OCI-LY7 (cell line): ENCODE data around the gene TRAIP. TPM values are rescaled to one million over a fixed set of nuclear protein-coding genes. Genes with fewer than 3 reads are reported as not detected.

Experiments
- BruUV-seq: library from RNA; stranded (reverse); fragments of 400-500 nt; replicated peaks from 2 replicates; lab custom pipeline; 2021; lab: Mats Ljungman, UMichigan
- CTCF ChIA-PET: fragments of 300-600 bp; sonication (Branson Sonifier 250); formaldehyde crosslinking; loops from one replicate; lab custom pipeline; 2022; ENCODE audit warnings: antibody characterized with exemption; ENCODE audit not compliant: unreplicated experiment; lab: Charles Lee
- POLR2A ChIA-PET: fragments of 300-600 bp; sonication (Branson Sonifier 250); formaldehyde crosslinking; loops from one replicate; lab custom pipeline; 2022; ENCODE audit warnings: antibody characterized with exemption; lab: Charles Lee
- DNase-seq: peaks from one replicate; pipeline ENCODE4 v3.0.0-alpha.2; 2015; ENCODE audit warnings: low spot score
- H2AFZ ChIP-seq: fragments of 200-600 bp; sonication (generic), shearing (Covaris generic); 2 replicates; pipeline ENCODE4 v1.6.1; 2014; ENCODE audit warnings: mild to moderate bottlenecking, antibody characterized with exemption, low read length, moderate library complexity
- H3K27ac ChIP-seq: fragments of 200-600 bp; sonication (generic); 2 replicates; pipeline ENCODE4 v1.5.1; 2014; ENCODE audit warnings: mixed run types, low read depth, mild to moderate bottlenecking, moderate library complexity, low read length, inconsistent platforms; ENCODE audit not compliant: poor library complexity, severe bottlenecking
- H3K36me3 ChIP-seq: fragments of 200-600 bp; sonication (generic); 2 replicates; pipeline ENCODE4 v1.6.1; 2014; ENCODE audit warnings: mild to moderate bottlenecking, antibody characterized with exemption, low read length, moderate library complexity, mixed read lengths; ENCODE audit not compliant: insufficient read depth
- H3K4me1 ChIP-seq: fragments of 200-600 bp; sonication (generic); 2 replicates; pipeline ENCODE4 v1.5.1; 2014; ENCODE audit warnings: mild to moderate bottlenecking, low read length; ENCODE audit not compliant: insufficient read depth, poor library complexity, severe bottlenecking
- H3K4me2 ChIP-seq: fragments of 200-600 bp; sonication (generic); 2 replicates; pipeline ENCODE4 v1.6.1; 2014; ENCODE audit warnings: mild to moderate bottlenecking, low read length
- H3K4me3 ChIP-seq: fragments of 200-600 bp; sonication (generic); 2 replicates; pipeline ENCODE4 v1.5.1; 2014; ENCODE audit warnings: mild to moderate bottlenecking, low read depth, low read length; ENCODE audit not compliant: poor library complexity, severe bottlenecking
- H3K79me2 ChIP-seq: fragments of 200-600 bp; sonication (generic); 2 replicates; pipeline ENCODE4 v1.6.1; 2016; ENCODE audit warnings: low read depth, mild to moderate bottlenecking, low read length, moderate library complexity, mixed read lengths; ENCODE audit not compliant: insufficient read depth
- H3K9me2 ChIP-seq: fragments of 200-600 bp; sonication (generic); 2 replicates; pipeline ENCODE4 v1.6.1; 2016; ENCODE audit warnings: mild to moderate bottlenecking, low read length, mixed read lengths; ENCODE audit not compliant: insufficient read depth
- H3K9me3 ChIP-seq: fragments of 200-600 bp; sonication (generic); 2 replicates; pipeline ENCODE4 v1.6.1; 2014; ENCODE audit warnings: mild to moderate bottlenecking, mixed run types, low read length, mixed read lengths
- H4K20me1 ChIP-seq: fragments of 200-600 bp; sonication (generic); 2 replicates; pipeline ENCODE4 v1.6.1; 2014; ENCODE audit warnings: mild to moderate bottlenecking, antibody characterized with exemption, low read length, moderate library complexity, mixed read lengths; ENCODE audit not compliant: insufficient read depth
- EZH2phosphoT487 ChIP-seq: fragments of 200-600 bp; sonication (generic); IDR thresholded peaks from 2 replicates; pipeline ENCODE4 v1.6.1; 2018; ENCODE audit warnings: low read depth, borderline replicate concordance, mild to moderate bottlenecking, mixed run types, antibody characterized with exemption, low read length, moderate library complexity, mixed read lengths
- intact Hi-C: fragments of 100-400 bp; cut with micrococcal nuclease; formaldehyde crosslinking; loops from one replicate; pipeline ENCODE4 v1.10.0; 2022; ENCODE audit not compliant: unreplicated experiment
- total RNA-seq, 2 experiments: library from RNA; depleted of rRNA in 1 of 2; stranded (reverse); fragments of >200 nt in 1 of 2; shearing (Covaris generic) in 1 of 2; gene quantifications; 2 replicates each; pipeline ENCODE4 v1.2.3, GENCODE V29; 2014 to 2022
- TF ChIP-seq, protein P1 (sequence below): fragments of 200-600 bp; sonication (generic); conservative IDR thresholded peaks from 2 replicates; pipeline ENCODE4 v1.5.1; 2014; ENCODE audit warnings: mild to moderate bottlenecking, antibody characterized with exemption, low read length, moderate library complexity, mixed read lengths

Gene TRAIP
- total RNA-seq, 2 experiments from 2014 or later: 38.6 to 41.8 TPM

GRCh38 chr3:49802719-49803464 is 53.5 kb downstream of the TRAIP start, which contains the start of gene INKA1:
TSS of gene INKA1 (plus strand) at chr3:49803261. CDS start at chr3:49803393, 132 bp downstream.
- BruUV-seq: no TSS peak
- H3K4me2 ChIP-seq: peak within 1 kb of the TSS; percentile 96
- H3K4me1 ChIP-seq: peaks cover 46% of the 10 kb centered on the region
- H3K9me3 ChIP-seq: no peaks in the 10 kb centered on the region
- peak within 1 kb of the TSS; percentile 96 for H3K27ac ChIP-seq
- peak within 1 kb of the TSS; percentile 82 for H3K4me3 ChIP-seq
- TF ChIP-seq, protein P1, sequence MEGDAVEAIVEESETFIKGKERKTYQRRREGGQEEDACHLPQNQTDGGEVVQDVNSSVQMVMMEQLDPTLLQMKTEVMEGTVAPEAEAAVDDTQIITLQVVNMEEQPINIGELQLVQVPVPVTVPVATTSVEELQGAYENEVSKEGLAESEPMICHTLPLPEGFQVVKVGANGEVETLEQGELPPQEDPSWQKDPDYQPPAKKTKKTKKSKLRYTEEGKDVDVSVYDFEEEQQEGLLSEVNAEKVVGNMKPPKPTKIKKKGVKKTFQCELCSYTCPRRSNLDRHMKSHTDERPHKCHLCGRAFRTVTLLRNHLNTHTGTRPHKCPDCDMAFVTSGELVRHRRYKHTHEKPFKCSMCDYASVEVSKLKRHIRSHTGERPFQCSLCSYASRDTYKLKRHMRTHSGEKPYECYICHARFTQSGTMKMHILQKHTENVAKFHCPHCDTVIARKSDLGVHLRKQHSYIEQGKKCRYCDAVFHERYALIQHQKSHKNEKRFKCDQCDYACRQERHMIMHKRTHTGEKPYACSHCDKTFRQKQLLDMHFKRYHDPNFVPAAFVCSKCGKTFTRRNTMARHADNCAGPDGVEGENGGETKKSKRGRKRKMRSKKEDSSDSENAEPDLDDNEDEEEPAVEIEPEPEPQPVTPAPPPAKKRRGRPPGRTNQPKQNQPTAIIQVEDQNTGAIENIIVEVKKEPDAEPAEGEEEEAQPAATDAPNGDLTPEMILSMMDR: peak; percentile 92
- TF ChIP-seq EZH2phosphoT487: no peak
- POLR2A ChIA-PET: interaction anchor here (0.5 to 1.4 kb wide), 8 partner anchors 10 to 354 kb away, joined by 3 to 11 read pairs (median 4); partner anchors contain the start of gene UBA7
- CTCF ChIA-PET: interaction anchor here (0.5 to 4.5 kb wide), 7 partner anchors 11 to 93 kb away, joined by 3 to 29 read pairs (median 3); partner anchors contain the start of gene UBA7
- peak; percentile 93 for DNase-seq
- no peaks in the 10 kb centered on the region for H4K20me1 ChIP-seq
- H3K79me2 ChIP-seq: no peaks in the 10 kb centered on the region; the same call in 1 of the 2 replicates
- no peaks in the 10 kb centered on the region for H3K36me3 ChIP-seq
- H2AFZ ChIP-seq: peak within 1 kb of the TSS; percentile 83
- intact Hi-C loops: loop anchor here (1.0 to 10.0 kb wide), 4 partner anchors 36 to 781 kb away; partner anchors contain the start of gene NDUFAF3
- H3K9me2 ChIP-seq: no peaks in the 10 kb centered on the region

GRCh38 chr3:49801160-49801559 is 55.2 kb downstream of the TRAIP start:
- POLR2A ChIA-PET: no interaction called here
- Histone ChIP-seq H3K9me2 (no peaks in the 10 kb centered on the region), H3K27ac (no peak overlapping the region), H3K4me2 (no peak overlapping the region), H4K20me1 (no peaks in the 10 kb centered on the region), H3K4me1 (peaks cover 28% of the 10 kb centered on the region), H3K4me3 (no peak overlapping the region), H3K36me3 (no peaks in the 10 kb centered on the region), H3K9me3 (no peaks in the 10 kb centered on the region), H2AFZ (no peak overlapping the region), H3K79me2 (no peaks in the 10 kb centered on the region; the same call in 1 of the 2 replicates)
- intact Hi-C loops: loop anchor here (5.0 to 10.0 kb wide), 2 partner anchors 424 to 779 kb away; partner anchors contain the start of gene NDUFAF3
- CTCF ChIA-PET: interaction anchor here (1.2 kb wide), 1 partner anchor 38 kb away, joined by 3 read pairs; no protein-coding TSS in a partner anchor
- no TSS peak for BruUV-seq
- TF ChIP-seq, protein P1: no peak
- no peak for TF ChIP-seq EZH2phosphoT487
- no peak for DNase-seq
